Measurements from ENCODE around the gene MEPCE.

Gene MEPCE

GRCh38 chr7:100476101-100476780 is 46.6 kb downstream of the MEPCE start:
- TF ChIP-seq, protein P1, sequence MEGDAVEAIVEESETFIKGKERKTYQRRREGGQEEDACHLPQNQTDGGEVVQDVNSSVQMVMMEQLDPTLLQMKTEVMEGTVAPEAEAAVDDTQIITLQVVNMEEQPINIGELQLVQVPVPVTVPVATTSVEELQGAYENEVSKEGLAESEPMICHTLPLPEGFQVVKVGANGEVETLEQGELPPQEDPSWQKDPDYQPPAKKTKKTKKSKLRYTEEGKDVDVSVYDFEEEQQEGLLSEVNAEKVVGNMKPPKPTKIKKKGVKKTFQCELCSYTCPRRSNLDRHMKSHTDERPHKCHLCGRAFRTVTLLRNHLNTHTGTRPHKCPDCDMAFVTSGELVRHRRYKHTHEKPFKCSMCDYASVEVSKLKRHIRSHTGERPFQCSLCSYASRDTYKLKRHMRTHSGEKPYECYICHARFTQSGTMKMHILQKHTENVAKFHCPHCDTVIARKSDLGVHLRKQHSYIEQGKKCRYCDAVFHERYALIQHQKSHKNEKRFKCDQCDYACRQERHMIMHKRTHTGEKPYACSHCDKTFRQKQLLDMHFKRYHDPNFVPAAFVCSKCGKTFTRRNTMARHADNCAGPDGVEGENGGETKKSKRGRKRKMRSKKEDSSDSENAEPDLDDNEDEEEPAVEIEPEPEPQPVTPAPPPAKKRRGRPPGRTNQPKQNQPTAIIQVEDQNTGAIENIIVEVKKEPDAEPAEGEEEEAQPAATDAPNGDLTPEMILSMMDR (IDR thresholded peaks at IDR 0.05; ENCODE audit: extremely low read depth, missing control alignments): no peak
- DNase-seq (ENCODE audit: low spot score): no peak

DNA sequence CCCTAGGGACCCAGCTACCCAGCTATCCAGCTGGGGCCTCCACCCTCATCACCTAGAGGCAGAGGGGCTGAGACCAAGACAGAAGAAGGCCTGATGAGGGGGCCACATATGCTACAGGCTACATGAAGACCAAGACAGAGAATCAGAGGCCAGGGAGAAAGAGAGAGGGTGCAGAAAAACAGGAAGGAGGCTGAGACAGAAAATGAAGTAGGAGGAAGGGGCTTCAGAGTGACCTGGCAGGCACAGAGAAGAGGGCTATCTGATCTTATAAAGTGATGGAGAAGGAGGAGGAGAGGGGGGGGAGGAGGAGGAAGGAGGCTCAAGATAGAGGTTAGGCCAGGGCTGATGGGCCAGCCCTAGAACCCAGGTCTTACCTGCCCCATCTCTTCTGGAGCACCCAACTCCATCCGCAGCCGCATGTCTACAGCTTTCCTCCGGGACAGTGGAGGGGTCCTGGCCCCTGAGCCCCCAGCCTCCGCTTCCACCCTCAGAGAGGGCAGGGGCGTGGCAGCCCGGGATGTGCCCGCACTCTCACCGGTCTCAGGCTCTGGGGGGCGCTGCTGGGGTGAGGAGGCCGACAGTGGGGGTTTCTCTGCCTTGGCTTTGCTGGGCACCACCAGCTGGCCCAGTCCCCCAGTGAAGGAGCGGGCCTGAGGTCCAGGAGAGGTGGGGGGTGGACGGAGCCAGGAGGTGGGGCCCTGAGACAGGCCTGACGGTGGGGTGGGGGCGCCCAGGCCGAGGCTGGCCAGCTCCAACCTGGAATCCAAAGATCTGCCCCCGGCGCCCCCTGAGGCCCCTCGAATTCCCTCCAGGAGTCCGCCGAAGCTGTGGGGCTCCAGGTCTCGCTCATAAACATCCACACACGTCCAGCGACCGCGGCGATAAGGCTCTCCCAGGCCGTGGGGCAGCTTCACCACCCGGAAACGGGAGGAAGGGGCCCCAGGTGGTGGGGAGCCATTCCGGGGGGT is 47.6 kb downstream of the MEPCE start:
- TF ChIP-seq, protein P1 (IDR thresholded peaks at IDR 0.05; ENCODE audit: extremely low read depth, missing control alignments): peak; percentile 39
- no peak for DNase-seq (ENCODE audit: low spot score)

- no peak for DNase-seq (ENCODE audit: low spot score)
- TF ChIP-seq, protein P1 (IDR thresholded peaks at IDR 0.05; ENCODE audit: extremely low read depth, missing control alignments): no peak
Measured at GRCh38 chr7:100477871-100478267, 48.2 kb downstream of the MEPCE start.

DNA sequence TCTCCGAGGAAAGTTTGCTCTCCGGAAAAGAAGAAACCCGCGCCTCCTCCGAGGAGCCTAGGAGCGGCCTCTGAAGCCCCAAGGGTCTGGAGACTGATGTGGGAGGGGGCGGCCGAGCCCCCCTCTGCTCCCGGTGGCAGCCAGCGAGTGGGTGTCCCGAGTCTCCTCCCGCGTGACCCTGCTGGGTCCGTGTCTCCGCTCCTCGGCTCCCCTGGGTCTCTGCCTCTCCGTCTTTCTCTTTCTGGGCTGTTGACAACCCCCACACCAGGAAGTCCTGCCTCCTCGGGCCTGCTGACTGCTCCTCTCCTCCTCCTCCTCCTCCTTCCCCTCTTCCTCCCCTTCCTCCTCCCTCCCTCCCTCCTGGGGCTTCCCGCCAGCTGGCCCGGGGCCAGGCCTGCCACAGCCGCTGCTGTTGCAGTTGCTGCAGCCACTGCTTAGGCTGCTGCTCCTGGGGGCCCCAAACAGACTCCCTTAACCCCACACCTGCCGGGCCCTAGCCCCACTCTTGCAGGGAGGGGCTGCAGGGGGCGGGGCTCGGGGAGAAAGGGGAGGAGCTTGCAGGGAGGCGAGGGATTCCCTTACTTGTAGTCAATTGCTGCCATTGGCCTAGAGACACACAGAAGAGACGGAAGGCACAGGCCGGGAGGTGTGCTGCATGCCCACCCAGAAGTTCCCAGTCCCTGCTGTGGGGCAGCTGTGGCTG is 49.5 kb downstream of the MEPCE start, which contains the start of gene TSC22D4:
Gene TSC22D4 (minus strand): TSS at position 257 of the 703 bp plus-strand sequence. CDS start 1,176 bp downstream, outside the sequence.
- TF ChIP-seq, protein P1 (IDR thresholded peaks at IDR 0.05; ENCODE audit: extremely low read depth, missing control alignments): no peak
- peak; percentile 94 for DNase-seq (ENCODE audit: low spot score)

GRCh38 chr7:100481466-100481865 is 51.8 kb downstream of the MEPCE start:
- TF ChIP-seq, protein P1 (IDR thresholded peaks at IDR 0.05; ENCODE audit: extremely low read depth, missing control alignments): no peak
- no peak for DNase-seq (ENCODE audit: low spot score)

DNA sequence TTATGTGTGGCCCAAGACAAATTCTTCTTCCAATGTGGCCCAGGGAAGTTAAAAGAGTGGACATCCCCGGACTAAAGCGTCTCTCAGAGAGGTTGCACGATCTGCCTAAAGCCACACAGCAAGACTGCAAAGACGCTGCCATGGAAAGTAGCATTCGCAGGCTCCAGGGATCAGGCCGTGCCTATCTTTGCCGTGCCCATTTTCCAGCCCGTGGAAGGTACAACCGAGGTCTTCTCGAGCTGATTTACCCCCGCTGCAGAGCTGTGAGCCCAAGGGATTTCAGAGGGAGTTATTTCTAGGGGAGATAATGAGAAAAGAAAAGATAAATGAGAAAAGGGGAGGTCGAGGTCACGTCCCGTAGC is 53.1 kb downstream of the MEPCE start:
- DNase-seq (ENCODE audit: low spot score): no peak
- TF ChIP-seq, protein P1 (IDR thresholded peaks at IDR 0.05; ENCODE audit: extremely low read depth, missing control alignments): no peak

Data from GM20000 (cell line).